Activated CD4-positive, alpha-beta T cell treated with anti-CD3 and anti-CD28 coated beads, Interleukin-2, amount 50 U/mL, for 1 hour (primary cell): Measurements from ENCODE around the gene KRT81.
"Not testable (repeated sequence)": the region's sequence is repeated elsewhere in the genome, so short reads cannot be mapped to it uniquely, and the experiment has no call there.

Source experiments
- DNase-seq: peaks from one replicate; pipeline ENCODE4 v3.0.0-alpha.2; 2020

KRT81 gene

DNA sequence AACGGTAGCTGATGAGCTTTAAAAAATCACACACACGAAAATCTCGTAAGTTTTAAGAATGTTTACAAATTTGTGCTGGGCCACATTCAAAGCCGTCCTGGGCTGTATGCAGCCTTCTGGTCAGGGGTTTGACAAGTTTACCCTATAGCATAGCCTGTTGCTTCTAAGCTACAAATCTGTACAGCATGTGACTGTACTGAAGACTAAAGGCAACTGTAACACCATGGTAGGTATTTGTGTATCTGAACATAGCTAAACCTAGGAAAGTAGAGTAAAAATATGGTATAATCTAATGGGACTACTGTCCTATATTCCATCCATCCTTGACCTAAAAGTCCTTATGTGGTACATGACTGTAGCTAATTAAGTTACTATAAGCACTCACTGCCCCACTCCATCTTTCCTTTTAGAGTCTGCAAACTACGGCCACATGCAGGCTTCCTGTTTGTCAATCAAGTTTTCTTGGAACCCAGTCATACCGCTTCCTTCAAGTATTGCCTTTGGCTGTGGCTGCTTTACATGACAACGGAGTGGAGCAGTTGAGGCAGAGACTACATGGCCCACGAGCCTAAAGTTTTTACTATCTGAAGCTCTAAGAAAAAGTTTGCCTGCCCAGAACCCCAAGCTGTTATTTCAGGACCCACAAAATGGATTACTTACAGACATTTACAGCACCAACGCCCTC, 39.8 kb downstream of the KRT81 start:
- DNase-seq = no peak

DNA sequence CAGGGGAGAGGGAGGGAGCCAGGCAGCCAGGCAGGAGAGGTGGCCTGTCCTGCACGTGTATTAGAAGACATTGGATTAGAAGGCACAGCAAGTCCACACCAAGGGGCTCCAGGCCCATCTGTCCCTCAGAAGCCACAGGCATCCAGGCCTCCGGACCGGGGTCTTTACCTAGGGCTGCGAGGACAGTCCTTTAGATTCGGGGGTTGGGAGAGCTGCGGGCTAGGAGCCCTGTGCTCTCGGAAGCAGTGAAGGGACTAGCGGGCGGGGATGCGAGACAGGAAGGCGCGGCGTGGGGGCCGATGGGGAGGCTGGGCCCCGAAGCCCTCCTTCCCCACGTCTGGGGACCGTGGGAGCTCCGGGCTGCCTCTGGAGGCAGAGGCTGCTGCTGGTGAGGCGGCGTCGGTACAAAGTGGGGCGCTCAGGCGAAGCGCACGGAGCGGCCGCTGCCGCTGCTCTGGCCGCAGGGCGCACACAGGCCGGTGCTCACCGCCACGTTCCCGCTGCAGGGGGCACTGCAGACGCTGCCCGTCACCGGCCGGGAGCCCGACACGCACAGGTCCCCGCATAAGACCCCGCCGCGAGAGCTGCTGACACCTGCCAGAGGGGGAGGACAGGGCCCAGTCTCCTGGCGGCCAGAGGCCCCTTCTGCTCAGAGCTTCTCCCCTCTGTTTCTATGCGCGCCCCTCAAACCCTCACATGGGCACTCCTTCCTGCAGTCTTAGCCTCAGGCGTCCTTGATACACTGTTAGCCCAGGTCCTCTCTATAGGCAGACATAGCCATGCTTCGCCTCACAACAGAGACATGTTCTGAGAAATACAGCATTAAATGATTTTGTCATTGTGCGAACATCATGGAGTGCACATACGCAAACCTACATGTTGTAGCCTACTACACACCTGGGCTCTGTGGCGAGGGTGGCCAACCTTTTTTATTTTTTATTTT, 41.0 kb downstream of the KRT81 start:
- DNase-seq = no peak

DNA sequence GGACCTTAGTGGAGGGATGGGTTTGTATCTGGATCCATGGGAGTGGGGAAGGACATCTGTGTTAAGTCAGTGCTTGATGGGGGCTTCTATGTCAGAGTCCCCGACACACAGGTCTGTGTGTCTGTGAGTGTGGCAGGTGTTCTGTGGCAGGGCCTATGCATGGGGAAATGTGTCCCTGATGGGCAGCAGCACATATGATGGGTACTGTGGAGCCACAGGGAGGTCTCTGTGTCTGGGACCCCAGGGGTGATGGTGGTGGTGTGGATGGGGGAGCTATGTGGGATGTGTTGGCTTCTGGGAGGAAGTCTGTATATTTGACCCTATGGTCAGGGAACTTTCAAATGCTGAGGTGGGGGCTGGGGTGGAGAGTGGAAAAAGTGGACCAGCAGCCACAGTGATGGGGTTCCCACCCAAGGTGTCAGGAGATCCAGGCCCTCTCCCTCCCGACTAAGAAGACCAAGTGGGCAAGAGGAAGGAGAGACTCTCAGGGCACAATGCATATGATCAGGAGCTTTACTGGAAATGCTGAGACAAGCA, 41.8 kb downstream of the KRT81 start:
- no peak for DNase-seq

DNA sequence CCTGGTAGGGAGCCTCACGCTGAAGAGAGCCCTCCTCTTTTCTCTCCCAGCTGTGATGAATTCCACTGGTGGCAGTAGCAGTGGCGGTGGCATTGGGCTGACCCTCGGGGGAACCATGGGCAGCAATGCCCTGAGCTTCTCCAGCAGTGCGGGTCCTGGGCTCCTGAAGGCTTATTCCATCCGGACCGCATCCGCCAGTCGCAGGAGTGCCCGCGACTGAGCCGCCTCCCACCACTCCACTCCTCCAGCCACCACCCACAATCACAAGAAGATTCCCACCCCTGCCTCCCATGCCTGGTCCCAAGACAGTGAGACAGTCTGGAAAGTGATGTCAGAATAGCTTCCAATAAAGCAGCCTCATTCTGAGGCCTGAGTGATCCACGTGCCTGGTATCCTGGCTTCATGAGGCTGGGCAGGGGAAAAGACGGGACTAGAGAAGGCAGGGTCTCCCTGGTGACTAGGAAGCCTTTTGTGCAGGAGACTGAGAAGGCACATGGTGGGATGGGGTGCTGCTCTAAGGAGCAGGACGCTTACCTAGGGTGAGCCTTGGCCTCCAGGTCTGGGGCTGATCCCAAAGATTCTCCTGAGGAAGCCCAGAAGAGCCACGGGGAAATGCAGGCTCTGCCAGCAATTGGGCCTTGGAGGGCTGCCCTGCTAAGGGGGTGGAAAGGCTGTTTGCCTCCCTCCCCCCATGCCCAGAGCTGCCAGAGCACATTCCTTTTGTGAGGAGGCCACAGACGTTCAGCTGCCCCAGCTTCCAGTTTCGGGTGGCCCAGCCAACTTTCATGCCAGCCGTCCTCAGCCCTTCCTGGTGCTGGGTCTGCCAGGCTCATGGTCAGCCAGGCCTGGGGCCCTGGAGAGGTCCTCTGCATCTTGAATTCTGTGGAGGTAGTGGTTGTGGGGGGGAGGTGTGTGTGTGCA, 42.5 kb downstream of the KRT81 start:
- no peak for DNase-seq

DNA sequence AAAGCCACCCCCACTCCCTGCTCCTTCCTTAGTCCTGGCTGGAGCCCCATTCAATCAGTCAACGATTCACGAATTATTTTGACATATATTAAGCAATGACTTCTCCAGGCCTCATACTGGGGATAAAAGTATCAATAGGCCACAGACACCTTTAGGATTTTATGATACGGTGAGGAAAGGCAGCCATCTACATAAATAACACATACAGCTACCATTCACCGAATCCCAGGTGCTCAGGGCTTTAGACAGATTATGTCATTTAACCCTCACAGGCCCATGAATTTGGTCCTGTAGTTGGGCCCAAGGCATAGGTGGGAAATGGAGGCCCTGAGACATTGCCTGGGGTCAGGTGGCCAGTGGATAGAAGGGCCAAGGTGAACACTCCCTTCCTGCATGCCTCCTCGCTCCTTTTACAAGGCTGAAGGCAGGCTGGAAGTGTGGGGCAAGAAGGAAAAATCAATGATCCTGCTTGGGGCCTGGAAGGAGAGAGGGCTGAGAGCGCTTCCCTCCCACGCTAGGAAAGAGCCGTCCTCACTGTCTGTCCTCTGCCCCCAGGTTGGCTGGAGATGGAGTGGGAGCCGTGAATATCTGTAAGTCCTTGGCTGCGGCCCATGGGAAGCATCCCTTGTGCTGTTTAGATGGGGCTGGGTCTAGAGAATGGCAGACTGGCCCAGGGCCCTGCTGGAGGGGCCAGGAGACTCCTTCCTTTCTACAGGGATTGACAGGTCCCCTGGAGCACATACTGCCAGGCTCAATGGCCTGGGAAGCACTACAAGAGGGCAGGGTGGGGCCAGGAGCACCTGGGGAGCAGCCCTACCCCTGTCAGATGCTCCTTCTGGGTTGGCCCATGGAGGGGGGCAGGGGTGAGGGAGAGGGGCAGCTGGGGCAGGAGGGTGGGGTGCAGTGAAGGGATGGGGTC, 43.5 kb downstream of the KRT81 start:
- no peak for DNase-seq

DNA sequence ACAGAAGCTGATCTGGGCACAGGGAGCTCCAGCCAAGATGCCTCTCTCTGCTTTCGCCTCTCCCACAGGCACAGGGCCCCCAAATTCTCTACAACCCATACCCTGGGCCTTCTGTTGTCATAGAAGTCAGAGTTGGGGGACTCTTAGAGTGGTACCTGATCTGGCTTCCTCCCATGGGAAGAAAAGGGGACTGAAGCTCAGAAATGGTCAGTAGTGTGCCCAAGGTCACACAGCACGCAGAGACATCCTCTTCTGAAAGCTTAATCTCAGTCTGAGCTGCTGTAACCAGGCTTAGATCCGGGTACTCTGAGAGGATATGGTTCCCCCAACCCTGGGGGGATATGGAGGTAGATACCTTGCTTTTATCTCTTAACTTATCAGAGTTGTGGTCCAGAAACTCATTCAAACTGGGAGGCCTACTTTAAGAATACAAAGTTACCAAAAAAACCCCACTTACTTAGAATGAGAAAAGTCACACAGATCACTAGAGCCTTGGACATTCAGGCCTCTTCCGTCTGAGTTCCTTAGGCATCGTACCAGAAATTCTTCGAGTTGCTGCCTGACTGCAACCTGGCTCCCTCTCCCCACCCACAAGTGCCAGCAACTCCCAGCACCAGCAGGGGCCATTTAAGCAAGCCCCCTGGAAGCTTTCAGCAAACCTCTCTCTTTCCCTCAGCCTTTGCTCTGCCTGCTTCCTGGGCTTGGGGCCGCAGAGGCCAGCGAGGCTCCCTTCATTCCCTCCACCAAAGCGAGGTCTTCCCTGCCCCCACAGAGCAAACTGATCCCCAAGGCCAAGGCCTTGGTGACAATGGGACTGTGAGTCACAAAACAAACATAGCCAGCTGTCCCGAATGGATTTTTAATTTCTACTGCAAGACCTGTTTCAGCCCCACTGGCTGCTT, 44.4 kb downstream of the KRT81 start:
- no peak for DNase-seq

DNA sequence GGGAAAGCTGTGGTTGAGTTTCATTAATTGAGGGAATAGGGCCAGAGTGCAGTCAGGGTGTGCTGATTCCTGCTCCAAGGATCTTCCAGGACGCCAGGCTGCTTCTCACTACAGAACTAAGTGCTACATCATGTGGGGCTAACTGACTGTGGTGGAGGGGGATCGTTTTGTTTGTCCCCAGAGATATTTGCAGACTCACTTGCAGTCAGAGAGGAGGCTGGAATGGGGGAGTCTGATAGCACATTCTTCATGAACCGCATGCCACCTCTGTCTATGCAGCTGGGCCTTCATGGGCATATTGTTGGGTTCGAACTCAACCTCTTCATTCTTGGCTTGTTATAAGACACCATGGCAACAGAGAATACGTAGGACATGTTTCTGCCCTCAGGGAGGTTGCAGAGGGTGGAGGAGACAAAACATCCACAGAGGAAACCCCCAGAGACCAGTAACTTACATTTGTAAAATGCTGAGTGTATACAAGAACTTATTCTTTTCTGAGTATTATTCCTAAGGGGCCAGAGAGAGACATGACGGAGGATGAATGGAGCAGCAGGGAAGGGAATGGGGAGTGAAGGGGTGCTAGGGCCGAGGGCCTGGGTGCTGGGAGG, 45.3 kb downstream of the KRT81 start:
- DNase-seq = no peak

DNA sequence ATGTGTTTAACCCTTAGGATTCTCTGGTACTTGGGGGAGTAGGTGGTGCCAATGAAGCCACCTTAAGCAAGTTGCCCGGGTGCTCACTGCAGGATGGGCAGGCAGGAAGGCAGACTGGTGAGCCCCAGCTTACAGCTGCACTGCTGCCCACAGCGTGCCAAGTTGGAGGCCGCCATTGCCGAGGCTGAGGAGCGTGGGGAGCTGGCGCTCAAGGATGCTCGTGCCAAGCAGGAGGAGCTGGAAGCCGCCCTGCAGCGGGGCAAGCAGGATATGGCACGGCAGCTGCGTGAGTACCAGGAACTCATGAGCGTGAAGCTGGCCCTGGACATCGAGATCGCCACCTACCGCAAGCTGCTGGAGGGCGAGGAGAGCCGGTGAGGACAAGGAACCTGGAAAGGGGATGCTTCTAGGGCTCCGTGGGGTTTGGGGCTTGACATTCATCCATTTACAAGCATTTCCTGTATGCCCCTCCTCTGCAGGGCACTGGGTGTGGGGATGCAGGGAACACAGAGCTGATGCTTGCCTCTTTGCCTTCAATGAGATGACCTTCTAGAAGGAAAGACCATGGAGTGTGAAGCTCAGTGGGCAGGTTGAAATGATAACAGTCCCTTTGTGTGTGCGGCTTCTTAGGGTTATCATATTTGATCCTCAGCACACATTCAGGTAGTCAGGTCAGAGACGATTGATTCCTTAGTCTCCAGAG, 45.9 kb downstream of the KRT81 start:
- no peak for DNase-seq

DNA sequence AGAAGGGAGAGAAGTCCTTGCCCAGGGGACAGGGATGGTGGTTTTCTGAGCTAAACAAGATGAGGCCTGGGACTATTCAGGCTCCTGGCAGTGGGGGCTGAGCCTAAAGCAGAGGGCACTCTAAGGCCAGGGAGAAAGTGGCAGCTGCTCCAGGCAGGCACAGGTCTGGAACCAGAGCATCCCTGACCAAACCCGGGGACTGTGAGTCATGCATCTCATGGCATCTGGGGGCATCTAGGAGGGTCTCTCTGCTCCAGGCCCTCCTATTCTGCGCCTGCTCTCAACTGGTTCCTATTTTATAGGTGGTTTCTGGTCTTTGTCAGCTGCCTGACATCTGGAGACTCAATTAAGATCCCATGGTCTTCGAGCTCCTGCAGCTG, 46.7 kb downstream of the KRT81 start:
- DNase-seq = no peak

DNA sequence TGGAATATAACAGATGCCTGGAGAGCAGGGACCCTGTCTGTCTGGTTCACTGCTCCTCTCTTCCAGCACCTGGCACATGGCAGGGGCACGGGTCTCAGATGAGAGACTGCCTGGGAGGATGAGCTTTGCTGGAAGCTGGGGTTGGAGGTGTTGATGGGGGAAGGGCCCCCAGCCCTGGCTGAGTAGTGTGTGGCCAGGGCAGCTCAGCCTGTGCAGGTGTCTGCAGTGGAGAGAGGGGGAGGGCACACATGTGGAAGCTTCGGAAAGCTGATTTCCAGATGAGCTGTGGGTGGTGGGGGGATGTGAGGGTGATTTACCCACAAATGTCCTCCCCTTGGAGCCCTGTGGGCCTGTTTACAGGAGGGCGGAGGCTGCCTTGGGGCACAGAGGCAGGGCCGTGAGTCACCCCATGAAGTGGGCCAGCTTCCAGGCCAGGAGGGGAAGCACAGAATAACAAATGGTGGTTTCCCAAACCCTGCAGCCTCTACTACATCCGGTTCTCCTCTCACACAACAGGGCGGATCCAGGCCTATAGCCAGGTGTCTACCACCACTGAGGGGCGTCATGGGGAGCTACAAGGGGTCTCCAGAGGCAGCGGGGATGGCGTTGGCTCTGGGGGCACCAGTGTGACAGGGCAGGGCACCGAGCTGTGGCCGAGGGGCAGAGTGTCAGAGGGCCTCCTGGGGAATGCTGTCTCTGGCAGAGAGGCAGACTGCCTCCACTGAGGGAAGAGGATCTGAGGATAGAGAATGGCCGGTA, 47.3 kb downstream of the KRT81 start:
- DNase-seq = peak; percentile 46

DNA sequence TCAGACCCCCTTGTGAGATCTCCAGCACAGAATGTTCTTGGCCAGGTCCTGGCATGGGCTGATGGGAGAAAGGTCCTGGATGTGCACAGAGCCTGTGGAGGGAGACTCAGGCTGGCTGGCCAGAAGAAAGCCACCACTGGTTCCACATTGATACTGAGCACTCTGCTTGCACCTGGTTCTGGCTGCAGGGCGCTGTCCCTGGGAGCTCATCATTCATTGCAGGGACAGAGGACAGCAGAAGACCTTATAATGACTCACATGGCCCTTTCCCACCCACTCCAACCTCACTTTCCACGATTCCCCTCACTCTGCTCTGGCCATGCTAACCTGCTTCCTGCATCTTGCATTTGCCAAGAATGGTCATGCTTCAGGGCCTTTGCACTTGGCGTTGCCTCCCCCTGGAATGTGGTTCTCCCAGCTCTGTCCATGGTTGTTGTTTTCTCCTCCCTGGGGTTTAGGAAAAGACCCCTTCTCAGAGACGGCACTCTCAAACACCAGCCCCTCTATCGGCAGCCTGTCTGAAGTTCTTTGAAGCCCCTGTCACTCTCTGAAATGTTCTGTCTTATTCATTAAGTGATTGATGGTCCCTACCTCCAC, 48.0 kb downstream of the KRT81 start:
- no peak for DNase-seq

DNA sequence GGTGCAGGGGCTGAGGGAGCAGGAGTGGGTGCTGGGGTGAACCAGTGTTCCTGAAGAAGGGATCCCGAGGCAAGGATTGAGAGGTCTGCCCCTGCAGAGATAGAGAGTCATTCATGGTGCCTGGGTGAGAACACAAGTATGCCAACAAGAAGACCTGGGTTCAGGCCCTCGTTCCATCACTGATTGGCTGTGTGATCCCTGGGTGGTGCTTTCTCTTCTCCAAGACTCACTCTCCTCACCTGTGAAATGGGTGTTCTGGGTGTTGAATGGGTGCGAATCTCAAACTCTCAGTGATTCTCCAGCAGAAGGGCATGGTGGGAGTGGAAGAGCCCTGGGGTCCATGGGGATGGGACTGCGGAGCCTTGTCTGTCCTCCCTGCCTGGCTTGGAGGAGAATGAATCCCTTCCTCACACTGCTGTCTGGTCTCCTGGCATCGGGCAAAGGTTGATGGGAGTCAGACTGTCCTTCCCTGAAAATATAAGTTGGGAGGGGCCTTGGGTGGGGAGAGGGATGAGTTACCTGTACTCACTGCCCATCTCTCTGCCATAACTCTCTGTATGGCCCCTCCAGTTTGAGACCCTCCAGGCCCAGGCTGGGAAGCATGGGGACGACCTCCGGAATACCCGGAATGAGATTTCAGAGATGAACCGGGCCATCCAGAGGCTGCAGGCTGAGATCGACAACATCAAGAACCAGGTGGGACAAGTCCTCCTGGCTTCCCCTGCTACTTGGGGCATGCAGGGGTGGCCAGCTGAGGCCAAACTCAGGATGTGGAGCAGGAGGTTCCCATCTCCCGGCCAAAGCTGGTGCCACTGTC, 48.7 kb downstream of the KRT81 start:
- DNase-seq = no peak

DNA sequence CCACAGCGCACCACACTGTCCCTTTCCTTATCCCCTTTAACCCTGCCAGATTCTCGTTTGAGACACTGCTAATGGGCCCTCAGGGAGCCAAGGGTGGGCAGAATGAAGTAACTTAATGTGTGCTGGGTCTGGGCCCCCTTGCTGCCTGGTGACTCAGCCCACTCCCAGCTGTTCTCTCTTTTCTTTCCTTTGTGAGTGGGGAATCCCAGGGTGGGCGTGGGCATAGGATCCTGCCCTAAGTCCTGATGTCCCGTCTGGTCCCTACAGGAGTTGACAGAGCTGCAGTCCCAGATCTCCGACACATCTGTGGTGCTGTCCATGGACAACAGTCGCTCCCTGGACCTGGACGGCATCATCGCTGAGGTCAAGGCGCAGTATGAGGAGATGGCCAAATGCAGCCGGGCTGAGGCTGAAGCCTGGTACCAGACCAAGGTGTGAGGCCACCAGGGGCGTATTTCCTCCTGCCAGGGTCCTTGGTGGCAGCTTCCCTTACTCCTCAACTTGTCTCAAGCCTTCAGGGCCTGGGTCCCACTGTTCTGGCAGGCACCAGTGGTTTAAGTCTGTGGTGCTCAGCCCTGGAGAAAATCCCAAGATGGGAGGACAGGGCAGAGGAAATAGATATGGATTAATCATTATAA, 50.0 kb downstream of the KRT81 start:
- no peak for DNase-seq

DNA sequence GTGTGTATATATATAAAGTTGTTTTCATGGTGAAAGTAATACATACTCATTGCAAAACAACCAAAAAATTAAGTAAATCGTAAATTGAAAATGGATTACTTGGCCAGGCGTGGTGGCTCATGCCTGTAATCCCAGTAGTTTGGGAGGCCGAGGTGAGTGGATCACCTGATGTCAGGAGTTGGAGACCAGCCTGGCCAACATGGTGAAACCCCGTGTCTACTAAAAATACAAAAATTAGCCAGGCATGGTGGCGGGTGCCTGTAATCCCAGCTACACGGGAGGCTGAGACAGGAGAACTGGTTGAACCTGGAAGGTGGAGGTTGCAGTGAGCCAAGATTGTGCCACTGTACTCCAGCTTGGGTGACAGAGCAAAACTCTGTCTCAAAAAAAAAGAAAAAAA, 51.1 kb downstream of the KRT81 start:
- DNase-seq = not testable (repeated sequence)

DNA sequence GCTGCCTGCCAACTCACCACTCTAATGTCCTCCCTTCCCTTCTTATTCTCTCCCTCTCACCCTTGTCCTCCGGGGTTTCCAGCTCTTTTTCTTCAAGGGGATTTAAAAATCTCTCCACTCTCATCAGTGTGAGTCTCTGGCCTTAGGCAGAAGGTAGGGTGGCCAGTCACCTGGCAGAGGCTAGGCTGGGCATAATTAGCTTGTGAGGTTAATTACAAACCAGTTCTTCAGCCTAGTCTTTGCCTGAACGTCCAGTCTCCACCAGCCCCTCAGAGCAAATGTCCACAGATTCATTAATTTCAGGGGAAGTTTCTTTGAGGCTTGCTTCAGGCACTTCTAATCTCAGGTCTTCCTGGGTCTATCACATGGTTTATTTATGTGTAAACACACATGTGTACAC, 51.6 kb downstream of the KRT81 start:
- DNase-seq = no peak

DNA sequence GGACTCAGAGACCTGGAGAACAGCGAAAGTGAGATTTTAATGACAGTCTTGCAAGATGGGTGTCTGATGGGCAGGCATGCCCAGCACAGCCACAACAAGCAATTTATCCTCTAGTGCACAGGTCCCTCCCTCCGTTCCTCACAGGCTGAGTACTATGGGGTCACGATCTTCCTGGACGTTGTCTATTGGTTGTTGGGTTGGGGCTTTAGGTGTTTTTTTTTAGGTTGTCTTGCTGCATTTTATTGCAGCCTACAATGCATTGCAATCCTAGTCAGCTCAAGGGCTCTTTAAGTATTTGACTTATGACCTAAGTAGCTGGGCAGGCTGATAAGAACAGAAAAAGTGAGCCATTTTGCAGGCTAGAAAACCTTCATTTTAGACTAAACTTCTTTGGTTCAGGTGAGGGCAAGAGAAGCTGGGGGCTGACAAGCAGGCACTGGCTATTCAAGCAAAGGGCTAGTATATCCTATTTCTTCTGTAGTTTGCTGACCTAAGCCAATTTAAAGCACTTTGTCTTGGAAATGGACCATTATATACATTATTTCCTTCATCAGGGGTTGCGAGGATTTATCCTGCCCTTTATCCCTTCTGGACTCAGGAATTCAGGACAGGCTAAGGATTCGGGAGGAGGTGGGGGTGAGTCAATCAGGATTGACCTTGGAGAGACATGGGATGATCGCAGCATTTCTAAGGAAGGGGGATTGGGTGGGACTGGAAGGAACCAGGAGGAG, 52.3 kb downstream of the KRT81 start:
- DNase-seq = no peak
